SK-N-SH treated with all-trans-retinoic acid at 6 μM for 48 hours (cell line): ENCODE data around the gene SP140.

Experiments
- ARNTL ChIP-seq: fragments of 450-650 bp; formaldehyde crosslinking; IDR thresholded peaks from 2 replicates; pipeline ENCODE4 v1.5.0; 2020; ENCODE audit warnings: low read depth, mild to moderate bottlenecking, moderate library complexity, borderline replicate concordance
- BACH2 ChIP-seq: fragments of 250-450 bp; sonication (Bioruptor Pico); IDR thresholded peaks from 2 replicates; pipeline ENCODE4 v1.9.0; 2021; ENCODE audit warnings: mild to moderate bottlenecking, borderline replicate concordance
- ESRRG ChIP-seq: fragments of 250-450 bp; sonication (Bioruptor Pico); IDR thresholded peaks from 2 replicates; pipeline ENCODE4 v1.6.1; 2021; ENCODE audit warnings: mild to moderate bottlenecking
- ISL1 ChIP-seq: fragments of 250-450 bp; sonication (Bioruptor Pico); IDR thresholded peaks from 2 replicates; pipeline ENCODE4 v2.1.2; 2022; ENCODE audit warnings: mild to moderate bottlenecking, moderate library complexity
- PPARA ChIP-seq: fragments of 250-450 bp; sonication (Bioruptor Pico); IDR thresholded peaks from 2 replicates; pipeline ENCODE4 v1.5.0; 2020; ENCODE audit warnings: mild to moderate bottlenecking, borderline replicate concordance
- RARB ChIP-seq: fragments of 250-450 bp; sonication (Bioruptor Pico); IDR thresholded peaks from 2 replicates; pipeline ENCODE4 v1.8.0; 2021; ENCODE audit warnings: mild to moderate bottlenecking, moderate library complexity
- SNAI2 ChIP-seq: fragments of 250-450 bp; sonication (Bioruptor Pico); IDR thresholded peaks from 2 replicates; pipeline ENCODE4 v1.5.0; 2020; ENCODE audit warnings: mild to moderate bottlenecking, moderate library complexity
- ZFP30 ChIP-seq: fragments of 450-650 bp; formaldehyde crosslinking; IDR thresholded peaks from 2 replicates; pipeline ENCODE4 v1.5.0; 2022; ENCODE audit warnings: mild to moderate bottlenecking, moderate library complexity
- ZNF565 ChIP-seq: fragments of 450-650 bp; formaldehyde crosslinking; conservative IDR thresholded peaks from 2 replicates; pipeline ENCODE4 v1.5.0; 2020; ENCODE audit warnings: low read depth, mild to moderate bottlenecking, moderate library complexity
- ZNF70 ChIP-seq: fragments of 450-650 bp; formaldehyde crosslinking; IDR thresholded peaks from 2 replicates; pipeline ENCODE4 v1.5.0; 2020; ENCODE audit warnings: mild to moderate bottlenecking, moderate library complexity
- TF ChIP-seq, protein P1 (sequence below): fragments of 250-450 bp; sonication (Bioruptor Pico); IDR thresholded peaks from 2 replicates; pipeline ENCODE4 v1.5.1; 2020; ENCODE audit warnings: low read depth, mild to moderate bottlenecking, moderate library complexity
- TF ChIP-seq, protein P2 (sequence below): fragments of 250-450 bp; sonication (Bioruptor Pico); IDR thresholded peaks from 2 replicates; pipeline ENCODE4 v1.8.0; 2020; ENCODE audit warnings: mild to moderate bottlenecking, moderate library complexity, borderline replicate concordance
- TF ChIP-seq, protein P3 (sequence below): fragments of 250-450 bp; sonication (Bioruptor Pico); IDR thresholded peaks from 2 replicates; pipeline ENCODE4 v1.5.0; 2020; ENCODE audit warnings: mild to moderate bottlenecking, moderate library complexity

DNA sequence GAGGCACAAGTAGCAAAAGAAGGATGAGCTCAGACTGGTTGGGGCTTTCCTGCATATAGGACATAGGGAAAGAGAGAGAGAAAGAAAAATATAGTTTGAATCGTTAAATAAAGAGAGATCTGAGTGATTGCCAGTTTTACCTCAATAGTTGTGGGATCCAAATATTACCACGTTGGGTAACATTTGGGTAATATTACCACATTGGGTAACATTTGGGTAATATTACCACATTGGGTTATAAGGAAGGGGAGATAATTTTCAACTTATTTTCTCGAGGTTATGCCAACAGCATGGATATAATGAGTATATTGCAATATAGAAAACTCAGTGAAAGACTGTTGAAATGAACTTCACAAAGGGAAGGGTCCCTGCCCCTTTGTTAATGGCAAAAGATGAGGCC, 20.7 kb downstream of the SP140 start:
- no peak for TF ChIP-seq SNAI2 (CRISPR knock-in tag)
- TF ChIP-seq ESRRG (CRISPR knock-in tag): no peak
- TF ChIP-seq BACH2 (CRISPR knock-in tag): no peak
- no peak for TF ChIP-seq ISL1 (CRISPR knock-in tag)
- TF ChIP-seq, protein P1, sequence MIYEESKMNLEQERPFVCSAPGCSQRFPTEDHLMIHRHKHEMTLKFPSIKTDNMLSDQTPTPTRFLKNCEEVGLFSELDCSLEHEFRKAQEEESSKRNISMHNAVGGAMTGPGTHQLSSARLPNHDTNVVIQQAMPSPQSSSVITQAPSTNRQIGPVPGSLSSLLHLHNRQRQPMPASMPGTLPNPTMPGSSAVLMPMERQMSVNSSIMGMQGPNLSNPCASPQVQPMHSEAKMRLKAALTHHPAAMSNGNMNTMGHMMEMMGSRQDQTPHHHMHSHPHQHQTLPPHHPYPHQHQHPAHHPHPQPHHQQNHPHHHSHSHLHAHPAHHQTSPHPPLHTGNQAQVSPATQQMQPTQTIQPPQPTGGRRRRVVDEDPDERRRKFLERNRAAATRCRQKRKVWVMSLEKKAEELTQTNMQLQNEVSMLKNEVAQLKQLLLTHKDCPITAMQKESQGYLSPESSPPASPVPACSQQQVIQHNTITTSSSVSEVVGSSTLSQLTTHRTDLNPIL: no peak
- TF ChIP-seq, protein P2, sequence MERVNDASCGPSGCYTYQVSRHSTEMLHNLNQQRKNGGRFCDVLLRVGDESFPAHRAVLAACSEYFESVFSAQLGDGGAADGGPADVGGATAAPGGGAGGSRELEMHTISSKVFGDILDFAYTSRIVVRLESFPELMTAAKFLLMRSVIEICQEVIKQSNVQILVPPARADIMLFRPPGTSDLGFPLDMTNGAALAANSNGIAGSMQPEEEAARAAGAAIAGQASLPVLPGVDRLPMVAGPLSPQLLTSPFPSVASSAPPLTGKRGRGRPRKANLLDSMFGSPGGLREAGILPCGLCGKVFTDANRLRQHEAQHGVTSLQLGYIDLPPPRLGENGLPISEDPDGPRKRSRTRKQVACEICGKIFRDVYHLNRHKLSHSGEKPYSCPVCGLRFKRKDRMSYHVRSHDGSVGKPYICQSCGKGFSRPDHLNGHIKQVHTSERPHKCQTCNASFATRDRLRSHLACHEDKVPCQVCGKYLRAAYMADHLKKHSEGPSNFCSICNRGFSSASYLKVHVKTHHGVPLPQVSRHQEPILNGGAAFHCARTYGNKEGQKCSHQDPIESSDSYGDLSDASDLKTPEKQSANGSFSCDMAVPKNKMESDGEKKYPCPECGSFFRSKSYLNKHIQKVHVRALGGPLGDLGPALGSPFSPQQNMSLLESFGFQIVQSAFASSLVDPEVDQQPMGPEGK (CRISPR knock-in tag): no peak
- TF ChIP-seq, protein P3, sequence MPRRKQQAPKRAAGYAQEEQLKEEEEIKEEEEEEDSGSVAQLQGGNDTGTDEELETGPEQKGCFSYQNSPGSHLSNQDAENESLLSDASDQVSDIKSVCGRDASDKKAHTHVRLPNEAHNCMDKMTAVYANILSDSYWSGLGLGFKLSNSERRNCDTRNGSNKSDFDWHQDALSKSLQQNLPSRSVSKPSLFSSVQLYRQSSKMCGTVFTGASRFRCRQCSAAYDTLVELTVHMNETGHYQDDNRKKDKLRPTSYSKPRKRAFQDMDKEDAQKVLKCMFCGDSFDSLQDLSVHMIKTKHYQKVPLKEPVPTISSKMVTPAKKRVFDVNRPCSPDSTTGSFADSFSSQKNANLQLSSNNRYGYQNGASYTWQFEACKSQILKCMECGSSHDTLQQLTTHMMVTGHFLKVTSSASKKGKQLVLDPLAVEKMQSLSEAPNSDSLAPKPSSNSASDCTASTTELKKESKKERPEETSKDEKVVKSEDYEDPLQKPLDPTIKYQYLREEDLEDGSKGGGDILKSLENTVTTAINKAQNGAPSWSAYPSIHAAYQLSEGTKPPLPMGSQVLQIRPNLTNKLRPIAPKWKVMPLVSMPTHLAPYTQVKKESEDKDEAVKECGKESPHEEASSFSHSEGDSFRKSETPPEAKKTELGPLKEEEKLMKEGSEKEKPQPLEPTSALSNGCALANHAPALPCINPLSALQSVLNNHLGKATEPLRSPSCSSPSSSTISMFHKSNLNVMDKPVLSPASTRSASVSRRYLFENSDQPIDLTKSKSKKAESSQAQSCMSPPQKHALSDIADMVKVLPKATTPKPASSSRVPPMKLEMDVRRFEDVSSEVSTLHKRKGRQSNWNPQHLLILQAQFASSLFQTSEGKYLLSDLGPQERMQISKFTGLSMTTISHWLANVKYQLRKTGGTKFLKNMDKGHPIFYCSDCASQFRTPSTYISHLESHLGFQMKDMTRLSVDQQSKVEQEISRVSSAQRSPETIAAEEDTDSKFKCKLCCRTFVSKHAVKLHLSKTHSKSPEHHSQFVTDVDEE: no peak
- TF ChIP-seq ARNTL (CRISPR knock-in tag): no peak
- TF ChIP-seq ZNF70 (CRISPR knock-in tag): no peak
- TF ChIP-seq PPARA: no peak
- no peak for TF ChIP-seq ZFP30 (CRISPR knock-in tag)
- no peak for TF ChIP-seq RARB (CRISPR knock-in tag)
- TF ChIP-seq ZNF565 (CRISPR knock-in tag): no peak
